Measurements from ENCODE around the gene IGFBPL1.

The IGFBPL1 gene

GRCh38 chr9:38396371-38396671, 27.9 kb downstream of the IGFBPL1 start:
- H3K9me3 ChIP-seq (ENCODE audit: severe bottlenecking), result no peaks in the 10 kb centered on the region
- DNase-seq, result no peak
- H3K27ac ChIP-seq, result no peak overlapping the region
- no peaks in the 10 kb centered on the region for H3K27me3 ChIP-seq (ENCODE audit: insufficient read depth, low read depth, severe bottlenecking)
- no peak for TF ChIP-seq CTCF (IDR thresholded peaks at IDR 0.05; ENCODE audit: low read depth, low read length)
- H3K36me3 ChIP-seq, result peaks cover 25% of the 10 kb centered on the region
- H3K4me3 ChIP-seq (ENCODE audit: low read depth, low read length), result no peak overlapping the region

- Histone ChIP-seq H3K4me3 (ENCODE audit: low read depth, low read length) (no peak overlapping the region), H3K36me3 (peaks cover 25% of the 10 kb centered on the region), H3K27me3 (ENCODE audit: insufficient read depth, low read depth, severe bottlenecking) (no peaks in the 10 kb centered on the region), H3K27ac (no peak overlapping the region), H3K9me3 (ENCODE audit: severe bottlenecking) (no peaks in the 10 kb centered on the region)
- no peak for DNase-seq
- TF ChIP-seq CTCF (IDR thresholded peaks at IDR 0.05; ENCODE audit: low read depth, low read length), result no peak
These were observed 28.4 kb downstream of the IGFBPL1 start for GRCh38 chr9:38395653-38396370.

- DNase-seq, result no peak
- Histone ChIP-seq H3K4me3 (ENCODE audit: low read depth, low read length) (no peak overlapping the region), H3K27ac (no peak overlapping the region), H3K9me3 (ENCODE audit: severe bottlenecking) (no peaks in the 10 kb centered on the region), H3K27me3 (ENCODE audit: insufficient read depth, low read depth, severe bottlenecking) (no peaks in the 10 kb centered on the region), H3K36me3 (peaks cover 25% of the 10 kb centered on the region)
- no peak for TF ChIP-seq CTCF (IDR thresholded peaks at IDR 0.05; ENCODE audit: low read depth, low read length)
These were observed 29.8 kb downstream of the IGFBPL1 start for GRCh38 chr9:38394416-38394815.

- H3K9me3 ChIP-seq (ENCODE audit: severe bottlenecking), result no peaks in the 10 kb centered on the region
- peaks cover 25% of the 10 kb centered on the region for H3K36me3 ChIP-seq
- no peak for TF ChIP-seq CTCF (IDR thresholded peaks at IDR 0.05; ENCODE audit: low read depth, low read length)
- H3K27me3 ChIP-seq (ENCODE audit: insufficient read depth, low read depth, severe bottlenecking), result no peaks in the 10 kb centered on the region
- DNase-seq, result no peak
- peak overlapping the region; percentile 76 for H3K27ac ChIP-seq
- H3K4me3 ChIP-seq (ENCODE audit: low read depth, low read length), result peak overlapping the region; percentile 85
These were observed 31.0 kb downstream of the IGFBPL1 start for GRCh38 chr9:38393128-38393796.

GRCh38 chr9:38392235-38393127, 31.8 kb downstream of the IGFBPL1 start, which contains the start of gene ALDH1B1:
Gene ALDH1B1, plus strand, starts transcription at chr9:38392702. Its CDS starts 3,047 bp downstream, at chr9:38395749.
- Histone ChIP-seq H3K27ac (peak within 1 kb of the TSS; percentile 76), H3K27me3 (ENCODE audit: insufficient read depth, low read depth, severe bottlenecking) (no peaks in the 10 kb centered on the region), H3K4me3 (ENCODE audit: low read depth, low read length) (peak within 1 kb of the TSS; percentile 85), H3K9me3 (ENCODE audit: severe bottlenecking) (no peaks in the 10 kb centered on the region), H3K36me3 (peaks cover 20% of the 10 kb centered on the region)
- DNase-seq, result peak; percentile 91
- peak; percentile 55 for TF ChIP-seq CTCF (IDR thresholded peaks at IDR 0.05; ENCODE audit: low read depth, low read length)

All from WERI-Rb-1 (cell line).